Natural killer cell (primary cell): ENCODE data around the gene FAF1. TPM values are rescaled to one million over a fixed set of nuclear protein-coding genes. Genes with fewer than 3 reads are reported as not detected.

Source experiments
- ATAC-seq, 3 donors: fragments of 150-1000 bp in 2 of 3; fragments of 200-7000 bp in 1 of 3; cut with Tn5 transposase; 1 replicate in 1 of 3; 2 replicates in 2 of 3; pipeline ENCODE4 v1.10.0; 2021; ENCODE audit warnings: mild to moderate bottlenecking in 2 of 3, moderate library complexity in 2 of 3
- DNase-seq, 2 donors: peaks; one replicate each; pipeline versions ENCODE4 v3.0.0 to v3.0.0-alpha.2; 2013 to 2021; ENCODE audit warnings: mixed read lengths in 1 of 2
- H3K27ac ChIP-seq: one replicate; pipeline ENCODE4 v1.5.1; 2013; ENCODE audit warnings: mild to moderate bottlenecking, low read length
- H3K27me3 ChIP-seq: one replicate; pipeline ENCODE4 v1.6.1; 2013; ENCODE audit warnings: low read length; ENCODE audit not compliant: control insufficient read depth, insufficient read depth
- H3K36me3 ChIP-seq: one replicate; pipeline ENCODE4 v1.6.1; 2013; ENCODE audit warnings: low read length; ENCODE audit not compliant: control insufficient read depth, insufficient read depth
- H3K4me1 ChIP-seq: one replicate; pipeline ENCODE4 v1.6.1; 2013; ENCODE audit warnings: low read length; ENCODE audit not compliant: control insufficient read depth, insufficient read depth
- H3K4me3 ChIP-seq: one replicate; pipeline ENCODE4 v1.5.1; 2013; ENCODE audit warnings: low read length
- H3K9me3 ChIP-seq: one replicate; pipeline ENCODE4 v1.6.1; 2013; ENCODE audit warnings: low read length; ENCODE audit not compliant: control insufficient read depth, insufficient read depth
- H3K27ac Mint-ChIP-seq, 2 donors: one replicate each; pipeline ENCODE4 v1.8.0; 2022; ENCODE audit warnings: mild to moderate bottlenecking in 2 of 2, mixed read lengths in 2 of 2, moderate library complexity in 1 of 2
- H3K27me3 Mint-ChIP-seq, 2 donors: one replicate each; pipeline ENCODE4 v1.8.0; 2022; ENCODE audit warnings: low read depth in 2 of 2, mixed read lengths in 2 of 2
- H3K36me3 Mint-ChIP-seq: one replicate; pipeline ENCODE4 v1.8.0; 2022; ENCODE audit warnings: mixed read lengths
- H3K4me1 Mint-ChIP-seq, 2 donors: one replicate each; pipeline ENCODE4 v1.8.0; 2022; ENCODE audit warnings: mixed read lengths in 2 of 2
- H3K4me3 Mint-ChIP-seq: one replicate; pipeline ENCODE4 v1.8.0; 2022; ENCODE audit warnings: mild to moderate bottlenecking, moderate library complexity, mixed read lengths
- H3K9me3 Mint-ChIP-seq, 2 donors: one replicate each; pipeline ENCODE4 v1.8.0; 2022; ENCODE audit warnings: mixed read lengths in 2 of 2
- CTCF ChIP-seq: fragments of 200-600 bp; IDR thresholded peaks from one replicate; pipeline ENCODE4 v1.8.0; 2022; ENCODE audit warnings: antibody characterized with exemption
- WGBS: methylation state at CpG from one replicate; pipeline ENCODE4 v1.1.7; 2013; ENCODE audit warnings: missing lambda C conversion rate; ENCODE audit not compliant: insufficient coverage; 5-methylcytosine and 5-hydroxymethylcytosine counted together
- intact Hi-C: fragments of 100-400 bp; cut with micrococcal nuclease; formaldehyde crosslinking; loops from one replicate; pipeline ENCODE4 v1.14.2; 2022
- total RNA-seq, 4 donors: library from RNA; stranded (reverse); fragments of 120-200 nt in 1 of 4; gene quantifications; one replicate each; pipeline versions ENCODE4 v1.2.3 to v1.2.4, GENCODE V29; 2013 to 2022

Gene FAF1
- total RNA-seq, 3 donors from 2014 or later (not counting 1 experiment from before 2014, with no cell fraction given): 56.8 to 59.7 (median 57.2) TPM

DNA sequence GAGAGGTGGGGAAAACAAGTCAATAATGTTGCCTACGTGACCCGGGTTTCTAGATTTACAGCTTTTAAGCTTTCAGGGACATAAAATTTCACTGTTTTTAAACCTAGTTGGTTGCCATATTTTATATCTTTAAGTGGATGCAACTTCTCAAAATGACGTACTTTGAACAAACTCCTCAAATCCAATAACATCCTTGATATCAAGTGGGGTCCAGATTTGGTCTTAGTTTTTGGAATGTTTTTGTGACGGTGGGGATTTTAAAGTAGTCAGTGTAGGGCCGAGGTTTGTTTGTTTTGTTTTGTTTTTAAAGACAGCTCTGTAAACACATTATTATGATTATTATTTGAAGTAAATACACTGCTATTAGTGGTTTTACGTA, 10.4 kb upstream of the FAF1 start:
- intact Hi-C loops: loop anchor here (10.0 kb wide), 2 partner anchors 46 to 1664 kb away; partner anchors contain the start of gene SHISAL2A
- no peaks in the 10 kb centered on the region for H3K27me3 Mint-ChIP-seq
- WGBS: 0% methylated on average over 2 of the region's 6 CpGs
- peak overlapping the region; percentile 90 for H3K27ac ChIP-seq
- H3K27me3 ChIP-seq: no peaks in the 10 kb centered on the region
- no peaks in the 10 kb centered on the region for H3K9me3 Mint-ChIP-seq
- peak overlapping the region; percentile 100 for H3K4me3 Mint-ChIP-seq
- peak overlapping the region; percentile 99 for H3K4me3 ChIP-seq
- H3K36me3 ChIP-seq: no peaks in the 10 kb centered on the region
- no peaks in the 10 kb centered on the region for H3K36me3 Mint-ChIP-seq
- H3K9me3 ChIP-seq: no peaks in the 10 kb centered on the region
- ATAC-seq (no peak), DNase-seq (no peak)
- peak overlapping the region; percentile 93 to 96 for H3K27ac Mint-ChIP-seq
- no peak for TF ChIP-seq CTCF
- peaks cover 7% of the 10 kb centered on the region for H3K4me1 ChIP-seq
- H3K4me1 Mint-ChIP-seq: peaks cover 26 to 28% of the 10 kb centered on the region in 2 donors

GRCh38 chr1:50969611-50970508, 9.8 kb upstream of the FAF1 start, which contains the start of gene CDKN2C:
Gene CDKN2C (plus strand): TSS chr1:50970245. CDS start chr1:50970369, 124 bp downstream.
- Histone ChIP-seq H3K36me3 (no peaks in the 10 kb centered on the region), H3K27ac (peak within 1 kb of the TSS; percentile 90), H3K9me3 (no peaks in the 10 kb centered on the region), H3K4me1 (peaks cover 7% of the 10 kb centered on the region), H3K4me3 (peak within 1 kb of the TSS; percentile 99), H3K27me3 (no peaks in the 10 kb centered on the region)
- ATAC-seq (peak; percentile 27 to 36 (median 29)), DNase-seq (peak; percentile 45 to 78)
- WGBS: under 1% methylated on average over 44 of the region's 44 CpGs
- Mint-ChIP-seq H3K9me3 (no peaks in the 10 kb centered on the region), H3K4me1 (peaks cover 26 to 28% of the 10 kb centered on the region in 2 donors), H3K27me3 (no peaks in the 10 kb centered on the region), H3K4me3 (peak within 1 kb of the TSS; percentile 100), H3K36me3 (no peaks in the 10 kb centered on the region), H3K27ac (peak within 1 kb of the TSS; percentile 93 to 96)
- intact Hi-C loops: loop anchor here (10.0 kb wide), 3 partner anchors 45 to 1665 kb away; partner anchors contain the start of genes EPS15 and SHISAL2A
- TF ChIP-seq CTCF: no peak

DNA sequence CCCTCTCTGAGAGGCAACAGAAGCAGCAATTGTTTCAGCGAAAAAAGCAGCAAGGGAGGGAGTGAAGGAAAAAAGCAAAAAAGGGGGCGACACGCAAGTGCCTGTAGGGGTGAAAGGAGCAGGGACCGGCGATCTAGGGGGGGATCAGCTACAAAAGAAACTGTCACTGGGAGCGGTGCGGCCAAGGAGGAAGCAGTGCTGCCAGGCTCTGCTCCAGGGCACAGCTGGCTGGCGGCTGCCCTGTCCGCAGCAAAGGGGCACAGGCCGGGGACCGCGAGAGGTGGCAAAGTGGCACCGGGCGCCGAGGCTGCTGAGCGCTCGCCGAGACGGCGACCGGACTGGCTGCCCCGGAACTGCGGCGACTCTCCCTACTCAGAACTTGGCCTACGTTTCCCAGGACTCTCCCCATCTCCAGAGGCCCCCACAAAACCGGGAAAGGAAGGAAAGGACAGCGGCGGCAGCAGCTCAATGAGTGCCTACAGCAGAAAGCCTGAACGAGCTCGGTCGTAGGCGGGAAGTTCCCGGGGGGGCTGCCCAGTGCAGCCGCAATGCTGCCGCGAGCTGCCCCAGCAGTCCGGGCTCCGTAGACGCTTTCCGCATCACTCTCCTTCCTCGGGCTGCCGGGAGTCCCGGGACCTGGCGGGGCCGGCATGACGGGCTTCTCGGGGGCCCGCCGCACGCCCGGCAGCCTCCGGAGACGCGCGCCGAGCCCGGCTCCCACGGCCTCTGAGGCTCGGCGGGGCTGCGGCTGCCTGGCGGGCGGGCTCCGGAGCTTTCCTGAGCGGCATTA, 8.9 kb upstream of the FAF1 start:
- Mint-ChIP-seq H3K36me3 (no peaks in the 10 kb centered on the region), H3K4me1 (peaks cover 26 to 28% of the 10 kb centered on the region in 2 donors), H3K4me3 (peak overlapping the region; percentile 100), H3K27ac (peak overlapping the region; percentile 93 to 96), H3K27me3 (no peaks in the 10 kb centered on the region), H3K9me3 (no peaks in the 10 kb centered on the region)
- DNase-seq (peak; percentile 61 to 79), ATAC-seq (peak; percentile 35 to 49 (median 49))
- intact Hi-C loops: loop anchor here (1.0 to 10.0 kb wide), 3 partner anchors 9 to 546 kb away; partner anchors contain the start of genes EPS15 and FAF1
- no peak for TF ChIP-seq CTCF
- H3K4me1 ChIP-seq: peaks cover 7% of the 10 kb centered on the region
- H3K9me3 ChIP-seq: no peaks in the 10 kb centered on the region
- under 1% methylated on average over 65 of the region's 65 CpGs for WGBS
- peak overlapping the region; percentile 99 for H3K4me3 ChIP-seq
- no peaks in the 10 kb centered on the region for H3K36me3 ChIP-seq
- peak overlapping the region; percentile 90 for H3K27ac ChIP-seq
- no peaks in the 10 kb centered on the region for H3K27me3 ChIP-seq
